HG02588 (cell line): Measurements from ENCODE around the gene INPP5A.

Experiments used
- ATAC-seq: cut with Tn5 transposase; IDR thresholded peaks from one replicate; pipeline ENCODE4 v1.9.1; 2021; ENCODE audit warnings: mild to moderate bottlenecking, moderate library complexity; ENCODE audit not compliant: unreplicated experiment

INPP5A gene

DNA sequence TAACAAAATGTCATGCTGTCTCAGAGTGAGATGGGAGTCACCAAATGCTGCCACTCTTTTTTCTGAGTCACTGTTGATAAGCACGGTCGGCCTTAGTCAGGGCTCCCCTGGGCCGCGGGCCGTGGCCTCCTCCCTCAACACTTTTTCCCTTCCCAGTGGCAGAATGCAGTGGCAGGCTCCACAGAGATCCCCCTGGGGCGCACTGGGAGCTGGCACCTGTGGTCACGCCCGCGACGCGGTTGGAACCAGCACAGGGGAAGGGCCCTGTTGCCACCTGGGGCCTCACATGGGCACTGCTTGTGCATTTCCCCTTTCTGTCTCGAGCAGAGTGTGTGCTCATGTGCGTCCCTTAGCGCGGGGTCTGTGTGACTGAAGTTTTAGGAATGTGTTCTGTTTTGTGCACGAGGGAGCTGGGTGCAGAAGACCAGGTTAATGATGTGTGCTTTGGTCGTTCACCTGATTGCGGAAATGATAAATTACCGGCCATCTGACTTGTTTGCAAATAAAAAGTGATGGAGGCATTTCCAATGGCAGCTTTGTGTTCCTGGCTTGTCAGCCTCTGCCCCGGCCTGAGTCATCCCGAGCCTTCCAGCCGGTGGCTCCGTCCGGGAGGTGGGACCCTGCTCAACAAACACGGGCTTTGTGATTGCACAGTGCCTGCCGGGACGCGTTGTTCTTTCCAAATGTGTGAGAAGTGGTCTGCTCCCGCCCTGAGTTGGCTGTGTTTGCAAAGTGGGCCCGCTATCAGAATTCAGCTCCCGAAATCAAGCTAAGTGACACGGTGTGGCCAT, 147.7 kb downstream of the INPP5A start:
- no peak for ATAC-seq

DNA sequence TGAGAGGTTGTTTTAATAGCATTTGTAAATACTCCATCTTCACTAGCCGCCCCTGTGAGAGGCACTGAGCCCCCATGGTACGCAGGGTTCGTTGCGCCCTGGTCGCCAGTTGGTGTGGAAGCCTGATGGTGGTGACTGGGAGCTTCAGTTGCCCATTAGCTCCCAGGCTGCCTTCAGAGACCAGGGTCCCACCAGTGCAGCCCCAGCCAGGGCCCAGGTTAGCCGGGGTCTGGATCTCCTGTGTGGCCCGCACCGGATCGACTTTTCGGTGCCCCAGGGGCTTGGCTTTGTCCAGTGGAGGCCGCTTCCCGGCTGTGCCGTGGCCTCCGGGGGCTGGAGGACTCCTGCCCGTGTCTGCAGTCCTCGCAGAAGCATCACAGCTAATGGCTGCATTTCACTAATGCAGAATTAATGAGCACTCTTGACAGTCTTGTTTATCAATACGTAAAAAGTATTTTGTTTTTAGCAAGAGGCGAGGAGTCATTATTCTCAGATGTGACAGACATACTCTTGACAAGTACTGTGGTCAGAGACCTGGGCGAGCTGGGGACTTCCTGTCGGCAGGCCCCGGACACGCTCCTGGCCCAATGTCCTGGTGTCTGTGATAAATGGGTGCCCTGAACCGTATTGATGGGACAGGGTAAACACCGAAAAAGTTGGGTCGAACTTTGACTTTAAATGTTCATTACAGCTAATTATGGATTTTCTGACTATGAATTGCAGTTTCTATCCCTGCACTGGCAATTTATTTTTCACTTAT, 148.5 kb downstream of the INPP5A start:
- no peak for ATAC-seq

GRCh38 chr10:132687181-132687892, 149.8 kb downstream of the INPP5A start:
- ATAC-seq = no peak

- no peak for ATAC-seq
Observed at GRCh38 chr10:132687893-132688579, 150.4 kb downstream of the INPP5A start.

DNA sequence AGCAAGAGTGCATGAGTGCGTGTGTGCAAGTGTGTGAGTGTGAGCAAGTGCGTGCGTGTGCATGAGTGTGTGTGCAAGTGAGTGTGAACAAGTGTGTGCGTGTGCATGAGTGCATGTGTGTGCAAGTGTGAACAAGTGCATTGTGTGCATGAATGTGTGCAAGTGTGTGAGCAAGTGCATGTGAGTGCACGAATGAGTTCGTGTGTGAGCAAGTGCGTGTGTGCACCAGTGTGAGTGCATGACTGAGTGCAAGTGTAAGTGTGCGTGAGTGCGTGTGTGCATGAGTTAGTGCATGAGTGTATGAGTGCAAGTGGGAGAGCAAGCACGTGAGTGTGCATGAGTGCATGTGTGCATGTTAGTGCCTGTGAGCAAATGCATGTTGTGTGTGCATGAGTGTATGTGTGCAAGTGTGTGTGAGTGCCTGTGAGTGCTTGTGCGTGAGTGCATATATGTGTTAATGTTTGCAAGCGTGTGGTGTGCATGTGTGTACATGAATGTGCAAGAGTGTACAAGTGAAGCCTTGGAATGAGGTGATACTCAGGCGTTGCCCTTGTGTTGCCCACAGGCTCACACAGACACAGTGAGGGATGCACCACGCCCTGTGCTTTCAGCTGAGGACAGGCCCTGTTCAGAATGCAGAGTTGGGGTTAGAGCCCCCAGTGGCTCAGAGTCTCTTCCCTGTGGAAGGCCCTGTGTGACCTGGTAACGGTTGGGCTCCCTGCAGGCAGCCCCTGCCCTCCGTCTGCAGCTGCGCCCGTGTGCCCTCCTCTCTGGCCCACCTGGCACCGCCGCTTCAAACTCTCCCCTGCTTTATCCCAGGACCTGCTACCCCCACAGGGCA, 151.2 kb downstream of the INPP5A start:
- no peak for ATAC-seq

DNA sequence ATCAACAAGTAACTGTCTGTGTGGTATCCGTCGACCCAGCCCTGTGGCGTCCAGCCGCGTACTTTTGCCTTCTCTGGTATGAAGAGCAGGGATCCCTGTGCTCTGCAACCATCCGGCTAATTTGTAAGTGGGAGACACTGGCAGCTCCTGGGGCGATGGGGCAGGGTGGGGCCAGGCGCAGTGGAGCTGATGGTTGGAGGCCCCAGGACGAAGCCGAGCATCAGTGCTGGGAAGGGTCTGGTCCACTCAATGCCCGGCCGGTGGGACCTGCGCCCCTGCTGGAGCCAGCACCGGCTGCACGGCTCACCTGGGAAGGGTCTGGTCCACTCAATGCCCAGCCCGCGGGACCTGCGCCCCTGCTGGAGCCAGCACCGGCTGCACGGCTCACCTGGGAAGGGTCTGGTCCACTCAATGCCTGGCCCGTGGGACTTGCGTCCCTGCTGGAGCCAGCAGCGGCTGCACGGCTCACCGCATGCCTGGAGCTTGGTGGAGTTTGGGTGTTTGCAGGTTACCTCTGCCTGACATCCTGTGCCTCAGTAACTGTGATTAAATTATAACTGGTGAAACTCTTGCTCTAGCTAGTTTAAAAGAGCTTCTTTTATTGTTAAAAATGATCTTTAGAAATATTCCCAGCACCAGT, 152.3 kb downstream of the INPP5A start:
- no peak for ATAC-seq

DNA sequence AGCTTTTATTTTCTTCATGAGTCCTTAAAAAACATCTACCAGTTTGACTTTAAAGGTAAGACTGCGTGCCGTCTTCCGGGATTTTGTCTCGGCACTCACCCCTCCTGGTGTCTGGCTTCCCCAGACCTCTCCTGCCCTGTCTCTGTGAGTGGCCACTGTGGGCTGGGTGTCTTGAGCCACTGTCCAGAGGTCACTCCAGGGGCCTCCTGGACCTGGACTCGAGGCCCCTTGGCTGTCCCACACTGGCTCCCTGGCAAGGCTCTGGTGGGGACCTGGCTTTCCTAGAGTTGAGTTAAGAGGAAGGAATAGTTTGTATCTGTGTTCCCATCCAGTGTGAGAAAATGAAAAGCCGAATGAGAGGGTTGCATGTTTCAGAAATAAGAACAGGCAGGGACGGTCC, 152.8 kb downstream of the INPP5A start:
- ATAC-seq = no peak

DNA sequence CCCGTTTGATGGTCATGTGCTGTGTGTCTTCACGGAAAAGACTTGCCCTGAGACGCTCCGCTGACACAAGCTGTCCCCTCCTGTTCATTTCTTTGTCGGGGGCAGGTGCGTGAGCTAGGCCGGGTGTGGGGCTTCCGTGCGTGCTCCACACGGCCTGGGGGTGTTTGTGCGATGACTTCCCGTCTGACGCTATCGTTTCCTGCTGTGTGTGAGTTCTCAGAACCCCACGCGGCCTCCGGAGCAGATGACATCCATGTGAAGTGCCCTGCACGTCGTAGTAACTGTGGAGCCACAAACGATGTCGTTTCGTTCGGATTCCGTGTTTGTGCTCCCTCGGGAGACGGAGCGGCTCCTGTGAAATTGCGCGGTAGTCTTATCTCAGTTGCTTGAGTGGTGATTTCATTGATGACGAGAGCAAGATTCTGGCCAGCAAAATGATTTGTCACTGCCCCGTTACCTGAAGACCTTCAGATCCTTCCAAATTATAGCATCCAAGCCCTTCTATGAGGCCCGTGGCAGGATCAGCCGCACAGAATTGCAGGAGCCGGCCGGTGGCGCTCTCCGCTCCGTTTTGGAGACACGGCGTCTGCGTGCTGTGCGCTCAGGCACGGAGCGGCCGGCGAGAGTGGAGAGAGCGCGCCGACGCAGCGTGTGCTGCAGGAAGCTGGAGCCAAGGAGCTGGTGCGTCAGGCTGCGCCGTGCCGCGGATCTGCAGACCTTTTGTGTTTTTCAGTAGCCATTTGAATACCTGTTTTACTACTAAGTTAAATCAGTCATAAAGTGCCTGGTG, 153.4 kb downstream of the INPP5A start:
- ATAC-seq = no peak

DNA sequence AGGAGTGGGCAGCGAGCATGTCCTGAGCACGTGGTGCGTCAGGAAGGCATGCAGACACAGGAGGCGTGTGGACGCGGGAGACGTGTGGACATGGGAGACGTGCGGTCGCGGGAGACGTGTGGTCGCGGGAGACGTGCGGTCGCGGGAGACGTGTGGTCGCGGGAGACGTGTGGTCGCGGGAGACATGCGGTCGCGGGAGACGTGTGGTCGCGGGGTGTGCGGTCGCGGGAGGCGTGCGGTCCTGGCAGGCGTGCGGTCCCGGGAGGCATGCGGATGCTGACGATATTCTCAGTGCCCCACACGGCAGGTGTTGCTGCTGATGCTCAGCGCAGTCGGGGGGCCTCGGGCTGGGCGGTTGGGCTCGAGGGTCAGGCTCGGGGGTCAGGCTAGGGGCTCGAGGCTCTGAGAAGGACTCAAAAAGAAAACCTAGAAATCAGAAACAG, 154.1 kb downstream of the INPP5A start:
- ATAC-seq = no peak

DNA sequence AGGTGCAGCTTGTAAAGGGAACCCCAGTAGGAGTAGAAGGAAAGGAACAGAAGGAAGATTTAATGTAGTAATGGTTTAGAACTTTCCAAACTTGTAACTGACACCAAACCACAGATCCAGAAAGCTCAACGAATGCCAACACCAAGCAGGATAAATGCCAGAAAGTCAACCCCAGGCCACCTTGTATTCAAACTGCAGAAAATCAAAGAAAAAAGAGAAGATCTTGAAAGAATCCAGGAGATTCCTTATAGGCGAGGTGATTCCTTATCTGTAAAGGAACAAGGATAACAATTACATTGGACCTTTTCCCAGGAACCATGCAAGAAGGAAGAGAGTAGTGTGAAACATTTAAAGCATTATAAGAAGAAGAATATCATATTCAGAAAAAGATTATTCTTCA, 154.7 kb downstream of the INPP5A start:
- ATAC-seq = no peak

GRCh38 chr10:132693676-132694075, 156.1 kb downstream of the INPP5A start:
- no peak for ATAC-seq

- no peak for ATAC-seq
Observed at GRCh38 chr10:132696204-132696603, 158.6 kb downstream of the INPP5A start.

DNA sequence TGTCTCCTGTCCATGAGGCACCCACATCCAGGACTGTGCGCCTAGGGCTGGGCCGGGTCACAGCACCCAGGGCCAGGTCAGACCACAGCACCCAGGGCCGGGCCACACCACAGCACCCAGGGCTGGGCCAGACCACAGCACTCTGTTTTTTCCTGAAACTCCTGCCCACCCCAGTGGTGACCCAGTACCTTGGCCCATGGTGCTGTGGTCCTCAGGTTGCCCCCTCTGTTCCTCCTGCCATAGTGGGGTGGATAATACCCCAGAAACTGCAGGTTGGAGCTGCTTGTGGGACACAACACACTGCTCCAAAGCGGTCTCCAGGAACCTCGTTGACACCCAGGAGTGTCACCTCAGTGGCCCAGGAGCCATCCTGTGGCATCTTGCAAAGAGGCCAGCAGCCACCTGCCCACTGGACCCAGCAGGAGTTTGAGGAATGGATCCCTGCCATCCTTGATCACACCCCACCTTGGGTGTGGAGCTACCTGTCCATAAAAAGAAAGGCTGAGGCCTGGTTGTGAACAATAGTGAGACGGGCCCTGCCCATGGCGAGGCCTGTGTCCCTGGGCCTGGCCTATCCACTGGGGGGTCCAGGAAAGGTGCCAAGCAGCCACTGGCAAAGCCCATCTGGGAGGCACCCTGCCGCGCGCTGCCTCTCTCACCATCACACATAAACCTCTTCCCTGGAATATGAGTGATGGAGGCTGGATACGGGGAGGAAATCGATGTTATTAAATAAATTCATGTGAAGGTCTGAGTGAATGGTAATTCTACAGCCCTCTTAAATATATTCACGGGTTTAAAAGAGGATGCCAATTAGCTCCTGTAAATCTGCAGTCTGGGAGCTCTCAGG, 159.4 kb downstream of the INPP5A start:
- no peak for ATAC-seq

DNA sequence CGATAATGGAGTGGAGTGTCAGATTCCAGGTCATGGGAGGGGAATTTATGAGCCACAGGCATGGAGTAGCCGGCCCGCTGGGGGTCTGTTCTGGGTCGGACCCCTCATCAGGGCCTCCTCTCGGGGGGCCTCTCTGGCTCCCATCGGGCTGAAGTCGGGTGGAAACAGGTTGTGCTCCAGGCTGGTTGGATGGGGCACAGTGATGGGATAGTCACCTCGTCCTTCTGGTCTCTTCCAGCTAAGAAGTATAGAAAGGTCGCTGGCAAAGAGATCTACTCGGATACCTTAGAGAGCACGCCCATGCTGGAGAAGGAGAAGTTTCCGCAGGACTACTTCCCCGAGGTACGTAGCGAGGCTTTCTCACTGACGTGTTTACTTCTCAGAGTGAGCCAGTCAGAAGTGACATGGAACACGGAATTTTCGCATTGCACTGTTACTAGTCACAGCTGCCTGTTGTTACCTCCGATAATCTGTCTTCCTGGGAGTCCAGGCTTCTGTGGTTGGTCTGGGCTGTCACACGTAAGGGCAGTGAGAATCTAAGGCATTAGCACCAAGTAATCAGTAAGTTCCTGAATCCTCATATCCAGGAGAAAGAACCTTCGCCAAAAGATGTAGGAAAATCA, 160.1 kb downstream of the INPP5A start:
- ATAC-seq = no peak

DNA sequence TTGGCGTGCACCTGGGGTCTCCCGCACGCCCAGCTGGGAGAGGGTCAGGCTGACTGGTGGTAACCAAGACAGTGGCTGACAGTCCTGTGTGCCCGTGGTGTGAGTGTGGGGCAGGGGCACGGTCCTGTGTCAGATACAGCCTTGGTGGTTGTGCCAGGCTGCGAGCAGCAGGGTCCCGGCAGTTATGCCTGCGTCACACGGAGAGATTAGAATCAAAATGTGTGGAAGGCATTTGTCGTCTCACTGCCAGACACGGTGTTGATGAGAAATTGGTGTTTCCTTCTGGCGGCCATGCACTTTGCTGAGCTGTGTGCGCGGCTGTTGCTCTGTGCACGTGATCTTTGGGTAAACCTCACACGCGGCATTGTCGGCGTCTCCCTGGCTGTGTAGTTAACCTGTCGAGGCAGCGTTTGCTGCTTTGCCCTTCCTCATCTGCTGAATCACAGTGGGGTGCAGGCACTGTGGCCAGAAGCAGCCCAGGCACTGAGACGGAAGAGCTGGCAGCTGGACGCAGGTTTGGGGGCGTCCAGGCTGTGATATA, 160.7 kb downstream of the INPP5A start:
- ATAC-seq = no peak

GRCh38 chr10:132698761-132699391, 161.3 kb downstream of the INPP5A start:
- no peak for ATAC-seq
